BE2C (cell line): ENCODE results near the gene CPD.

ENCODE experiments used
- DNase-seq: peaks from one replicate; pipeline ENCODE4 v3.0.0-alpha.2; 2020
- H3K27me3 ChIP-seq: fragments of 250-450 bp; sonication (Bioruptor Pico); 2 replicates; pipeline ENCODE4 v1.5.1; 2020; ENCODE audit warnings: mild to moderate bottlenecking
- H3K36me3 ChIP-seq: fragments of 250-450 bp; sonication (Bioruptor Pico); 2 replicates; pipeline ENCODE4 v1.5.1; 2020; ENCODE audit warnings: mild to moderate bottlenecking
- H3K4me1 ChIP-seq: fragments of 250-450 bp; sonication (Bioruptor Pico); 2 replicates; pipeline ENCODE4 v1.5.1; 2020
- H3K4me3 ChIP-seq: 2 replicates; pipeline ENCODE4 v1.5.1; 2011; ENCODE audit warnings: low read depth, low read length
- H3K9me3 ChIP-seq: fragments of 250-450 bp; sonication (Bioruptor Pico); 2 replicates; pipeline ENCODE4 v1.5.1; 2020
- TF ChIP-seq, protein P1 (sequence below): IDR thresholded peaks from 2 replicates; pipeline ENCODE4 v1.5.1; 2012; ENCODE audit warnings: mild to moderate bottlenecking, low read depth, low read length

CPD gene

DNA sequence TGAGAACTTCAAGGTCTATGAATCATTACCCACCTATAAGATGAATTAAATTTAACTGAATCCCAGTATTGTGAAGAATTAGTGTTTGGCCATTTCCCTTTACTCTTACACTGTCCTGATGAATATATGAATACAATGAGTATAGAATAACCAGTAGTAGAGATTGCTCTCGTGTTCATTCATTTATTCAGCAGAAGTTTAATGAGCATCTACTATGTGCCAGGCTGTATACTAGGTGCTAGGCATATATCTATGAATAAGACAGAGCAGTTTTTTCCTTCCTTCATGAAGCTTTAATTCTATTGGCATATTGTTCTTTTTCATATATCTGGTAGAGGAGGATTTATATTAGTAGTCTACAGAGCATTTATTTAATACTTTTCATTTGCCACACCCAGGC lies 104.4 kb downstream of the CPD start:
- Histone ChIP-seq H3K27me3 (no peaks in the 10 kb centered on the region), H3K4me3 (no peak overlapping the region), H3K4me1 (no peaks in the 10 kb centered on the region), H3K36me3 (peaks cover 13% of the 10 kb centered on the region), H3K9me3 (no peaks in the 10 kb centered on the region)
- DNase-seq, result no peak
- TF ChIP-seq, protein P1, sequence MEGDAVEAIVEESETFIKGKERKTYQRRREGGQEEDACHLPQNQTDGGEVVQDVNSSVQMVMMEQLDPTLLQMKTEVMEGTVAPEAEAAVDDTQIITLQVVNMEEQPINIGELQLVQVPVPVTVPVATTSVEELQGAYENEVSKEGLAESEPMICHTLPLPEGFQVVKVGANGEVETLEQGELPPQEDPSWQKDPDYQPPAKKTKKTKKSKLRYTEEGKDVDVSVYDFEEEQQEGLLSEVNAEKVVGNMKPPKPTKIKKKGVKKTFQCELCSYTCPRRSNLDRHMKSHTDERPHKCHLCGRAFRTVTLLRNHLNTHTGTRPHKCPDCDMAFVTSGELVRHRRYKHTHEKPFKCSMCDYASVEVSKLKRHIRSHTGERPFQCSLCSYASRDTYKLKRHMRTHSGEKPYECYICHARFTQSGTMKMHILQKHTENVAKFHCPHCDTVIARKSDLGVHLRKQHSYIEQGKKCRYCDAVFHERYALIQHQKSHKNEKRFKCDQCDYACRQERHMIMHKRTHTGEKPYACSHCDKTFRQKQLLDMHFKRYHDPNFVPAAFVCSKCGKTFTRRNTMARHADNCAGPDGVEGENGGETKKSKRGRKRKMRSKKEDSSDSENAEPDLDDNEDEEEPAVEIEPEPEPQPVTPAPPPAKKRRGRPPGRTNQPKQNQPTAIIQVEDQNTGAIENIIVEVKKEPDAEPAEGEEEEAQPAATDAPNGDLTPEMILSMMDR, result no peak

DNA sequence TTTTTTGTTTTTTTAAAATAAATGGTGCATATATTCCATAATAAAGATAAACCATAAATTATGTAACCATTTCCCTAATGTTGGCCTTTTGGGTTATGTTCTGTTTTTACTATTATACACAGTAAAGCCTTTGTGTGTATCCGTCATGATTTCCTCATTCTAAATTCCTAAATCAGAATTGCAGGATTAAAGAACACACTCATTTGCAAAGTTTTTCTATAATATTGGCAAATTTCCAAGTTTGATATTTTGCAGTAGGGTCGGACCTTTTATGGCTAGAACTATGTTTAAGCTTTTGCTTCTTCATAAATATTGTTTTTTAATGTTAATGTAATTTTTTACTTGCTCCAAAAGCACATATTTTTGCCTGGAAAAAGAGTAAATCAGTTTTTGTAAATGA lies 115.1 kb downstream of the CPD start:
- Histone ChIP-seq H3K4me3 (no peak overlapping the region), H3K27me3 (no peaks in the 10 kb centered on the region), H3K4me1 (no peaks in the 10 kb centered on the region), H3K36me3 (peaks cover 6% of the 10 kb centered on the region), H3K9me3 (no peaks in the 10 kb centered on the region)
- TF ChIP-seq, protein P1, result no peak
- DNase-seq, result no peak

DNA sequence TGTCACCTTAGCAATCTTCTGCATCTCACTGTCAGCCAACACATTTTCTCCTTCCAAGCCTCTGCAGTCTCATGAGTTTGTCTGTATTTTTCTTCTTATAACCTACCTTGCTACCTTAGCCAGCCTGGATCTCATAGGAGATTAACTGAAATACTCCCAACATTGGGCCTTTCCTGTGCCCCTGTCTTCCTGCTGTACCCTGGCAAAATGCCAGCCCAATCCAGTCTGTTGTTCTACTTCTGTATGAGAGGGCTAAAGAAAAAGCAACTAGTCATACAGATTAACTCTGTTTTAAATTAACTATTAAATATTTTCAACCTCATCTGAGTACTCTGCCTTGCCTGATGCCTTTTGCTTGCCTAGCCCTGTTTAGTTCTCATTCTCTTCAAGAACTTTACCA lies 116.9 kb downstream of the CPD start:
- DNase-seq, result no peak
- no peak overlapping the region for H3K4me3 ChIP-seq
- H3K36me3 ChIP-seq, result peaks cover 6% of the 10 kb centered on the region
- TF ChIP-seq, protein P1, result no peak
- H3K4me1 ChIP-seq, result no peaks in the 10 kb centered on the region
- H3K27me3 ChIP-seq, result no peaks in the 10 kb centered on the region
- H3K9me3 ChIP-seq, result no peaks in the 10 kb centered on the region

DNA sequence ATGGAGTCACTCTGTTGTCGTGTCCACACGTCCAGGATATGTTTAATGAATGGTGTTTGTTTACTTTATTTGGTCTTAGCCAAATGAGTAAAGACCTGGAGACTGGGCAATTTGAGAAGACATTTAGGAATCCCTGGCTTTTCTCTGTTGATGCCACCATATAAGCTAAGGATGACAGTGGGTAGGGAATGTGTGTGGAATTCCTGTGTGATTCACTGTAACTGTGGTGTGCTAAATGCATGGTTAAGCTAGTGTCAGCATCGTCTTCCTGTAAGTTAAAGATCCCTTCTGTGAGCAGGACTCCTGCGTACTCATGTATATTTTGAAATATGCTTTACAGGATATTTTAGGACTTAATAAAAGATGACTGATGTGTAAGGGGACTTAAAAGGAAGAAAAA lies 124.8 kb downstream of the CPD start:
- TF ChIP-seq, protein P1, result no peak
- no peaks in the 10 kb centered on the region for H3K9me3 ChIP-seq
- H3K27me3 ChIP-seq, result no peaks in the 10 kb centered on the region
- H3K4me1 ChIP-seq, result no peaks in the 10 kb centered on the region
- no peak for DNase-seq
- no peak overlapping the region for H3K4me3 ChIP-seq
- peaks cover 4% of the 10 kb centered on the region; the same call in 1 of the 2 replicates for H3K36me3 ChIP-seq

DNA sequence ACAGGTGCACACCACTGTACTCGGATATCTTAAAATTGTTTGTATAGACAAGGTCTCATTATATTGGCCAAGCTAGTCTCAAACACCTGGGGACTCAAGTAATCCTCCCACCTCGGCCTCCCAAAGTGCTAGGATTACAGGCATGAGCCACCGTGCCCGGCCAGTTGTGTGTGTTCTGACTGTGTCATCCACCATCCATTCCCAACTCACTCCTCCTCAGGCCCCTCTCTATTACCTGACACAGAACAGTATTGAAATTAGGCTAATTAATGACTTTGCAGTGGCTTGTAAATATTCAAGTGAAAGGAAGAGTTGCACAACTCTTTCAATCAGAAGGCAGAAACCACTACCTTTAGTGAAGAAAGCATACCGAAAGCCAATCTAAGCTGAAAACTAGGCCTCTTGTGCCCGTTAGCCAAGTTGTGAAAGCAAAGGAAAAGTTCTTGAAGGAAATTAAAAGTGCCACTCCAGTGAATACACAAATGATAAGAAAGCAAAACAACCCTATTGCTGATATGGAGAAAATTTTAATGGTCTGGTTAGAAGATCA lies 127.2 kb downstream of the CPD start:
- H3K9me3 ChIP-seq, result no peaks in the 10 kb centered on the region
- no peaks in the 10 kb centered on the region for H3K4me1 ChIP-seq
- H3K27me3 ChIP-seq, result no peaks in the 10 kb centered on the region
- no peak for DNase-seq
- TF ChIP-seq, protein P1, result no peak
- peaks cover 4% of the 10 kb centered on the region; the same call in 1 of the 2 replicates for H3K36me3 ChIP-seq
- no peak overlapping the region for H3K4me3 ChIP-seq

DNA sequence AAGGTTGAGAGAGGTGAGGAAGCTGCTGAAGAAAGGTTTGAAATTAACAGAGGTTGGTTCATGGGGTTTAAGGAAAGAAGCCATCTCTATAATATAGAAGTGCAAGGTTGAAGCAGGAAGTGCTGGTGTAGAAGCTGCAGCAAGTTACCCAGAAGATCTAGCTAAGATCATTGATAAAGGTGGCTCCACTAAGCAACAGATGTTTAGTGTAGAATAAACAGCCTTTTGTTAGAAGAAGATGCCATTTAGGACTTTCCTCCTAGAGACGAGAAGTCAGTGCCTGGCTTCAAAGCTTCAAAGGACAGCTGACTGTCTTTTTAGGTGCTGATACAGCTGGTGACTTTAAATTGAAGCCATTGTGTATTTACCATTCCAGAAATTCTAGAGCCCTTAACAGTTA lies 127.8 kb downstream of the CPD start:
- Histone ChIP-seq H3K36me3 (peaks cover 4% of the 10 kb centered on the region; the same call in 1 of the 2 replicates), H3K9me3 (no peaks in the 10 kb centered on the region), H3K4me1 (no peaks in the 10 kb centered on the region), H3K27me3 (no peaks in the 10 kb centered on the region), H3K4me3 (no peak overlapping the region)
- TF ChIP-seq, protein P1, result no peak
- DNase-seq, result no peak
